Measurements from ENCODE around the gene TNRC18. TPM values are rescaled to one million over a fixed set of nuclear protein-coding genes. Genes with fewer than 3 reads are reported as not detected.
A peak's percentile ranks its signal among the peaks of the same experiment; 100 is the strongest.

Gene TNRC18
- total and polyA plus RNA-seq, 9 of the 15 experiments (the other 6 are each of a cell fraction or from before 2014, with no cell fraction given): 0.03 to 43.2 (median 18.0) TPM

DNA sequence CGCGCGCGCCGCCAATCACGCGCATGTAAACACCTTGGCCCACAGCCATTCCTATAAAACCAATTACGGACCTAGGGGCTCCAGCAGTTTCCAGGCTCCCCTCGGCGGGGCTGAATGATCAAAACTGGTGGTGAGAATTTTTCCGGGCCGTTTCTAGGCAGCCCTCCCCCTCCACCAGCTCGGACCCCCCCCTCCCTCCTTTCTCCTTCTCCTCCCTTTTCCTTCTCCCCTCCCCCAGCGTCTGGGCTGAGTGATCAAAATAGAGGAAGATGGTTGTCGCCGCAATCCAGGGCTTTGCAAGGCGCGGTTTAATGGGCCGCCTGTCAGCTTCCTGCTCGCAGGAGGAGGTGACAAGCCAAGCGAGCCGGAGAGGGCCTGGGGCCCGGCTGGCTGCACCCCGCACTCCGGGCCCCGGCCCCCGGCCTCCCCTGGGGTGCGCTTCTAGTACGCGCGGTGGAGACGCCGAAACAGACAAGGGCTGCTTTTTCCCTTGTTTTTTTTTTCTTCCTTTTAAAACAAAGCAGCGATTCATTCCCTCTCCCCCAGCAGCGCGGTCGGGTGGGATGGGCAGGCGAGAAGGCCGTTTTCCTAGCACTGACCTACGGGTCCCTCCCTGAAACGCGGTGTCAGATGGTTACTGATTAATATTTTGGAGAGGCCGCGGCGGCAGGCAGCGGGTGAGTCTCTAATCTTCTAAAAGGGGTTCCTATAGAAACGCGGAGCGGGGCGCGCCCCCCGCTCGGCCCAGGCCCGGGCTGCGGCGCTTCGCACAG lies 528 bp upstream of the TNRC18 start (continued):
- TF ChIP-seq ZNF280B (CRISPR knock-in tag; IDR thresholded peaks at IDR 0.05): no peak
- TF ChIP-seq SOX6 (IDR thresholded peaks at IDR 0.05): peak; percentile 43
- no peak for TF ChIP-seq IRF1 (CRISPR knock-in tag; IDR thresholded peaks at IDR 0.05; ENCODE audit: borderline replicate concordance)
- TF ChIP-seq NEUROD1 (IDR thresholded peaks at IDR 0.05; ENCODE audit: borderline replicate concordance, low read depth, low read length, partially characterized antibody): peak; percentile 45
- TF ChIP-seq CREB3L1 (IDR thresholded peaks at IDR 0.05; ENCODE audit: borderline replicate concordance, low read depth): 0 out of 2 replicates have a peak, but pooled peaks have one; percentile 18
- TF ChIP-seq MCM5 (IDR thresholded peaks at IDR 0.05; ENCODE audit: low read depth): no peak
- no peak for TF ChIP-seq CEBPG (CRISPR knock-in tag; IDR thresholded peaks at IDR 0.05)
- TF ChIP-seq CEBPG (tag; conservative IDR thresholded peaks at IDR 0.05 in 1 of 2, IDR thresholded peaks at IDR 0.05 in 1 of 2): no peak
- no peak for TF ChIP-seq SIN3B (IDR thresholded peaks at IDR 0.05; ENCODE audit: low read depth)
- TF ChIP-seq ESRRA (IDR thresholded peaks at IDR 0.05; ENCODE audit: borderline replicate concordance, low read depth): peak; percentile 41; the same call in 1 of the 2 replicates
- no peak for TF ChIP-seq RBM14 (IDR thresholded peaks at IDR 0.05; ENCODE audit: borderline replicate concordance, insufficient read depth, low read depth, low read length)
- no peak for TF ChIP-seq HDAC6 (IDR thresholded peaks at IDR 0.05; ENCODE audit: low read depth, low read length)
- no peak for TF ChIP-seq MCM3 (IDR thresholded peaks at IDR 0.05)
- no peak for TF ChIP-seq CSDE1 (IDR thresholded peaks at IDR 0.05)
- 0 out of 2 replicates have a peak, but pooled peaks have one; percentile 5 for TF ChIP-seq STAT5A (IDR thresholded peaks at IDR 0.05; ENCODE audit: borderline replicate concordance, low read length)
- TF ChIP-seq, protein P1, sequence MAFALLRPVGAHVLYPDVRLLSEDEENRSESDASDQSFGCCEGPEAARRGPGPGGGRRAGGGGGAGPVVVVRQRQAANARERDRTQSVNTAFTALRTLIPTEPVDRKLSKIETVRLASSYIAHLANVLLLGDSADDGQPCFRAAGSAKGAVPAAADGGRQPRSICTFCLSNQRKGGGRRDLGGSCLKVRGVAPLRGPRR (CRISPR knock-in tag; IDR thresholded peaks at IDR 0.05): no peak
- TF ChIP-seq FOXK2 (conservative IDR thresholded peaks at IDR 0.05 in 1 of 2, IDR thresholded peaks at IDR 0.05 in 1 of 2; ENCODE audit: low read depth in 2 of 2): peak; percentile 68 to 81; a peak in 3 of 4 replicates
- TF ChIP-seq ETS1 (conservative IDR thresholded peaks at IDR 0.05; ENCODE audit: control insufficient read depth, low read depth, low read length): no peak
- no peak for TF ChIP-seq TAF15 (IDR thresholded peaks at IDR 0.05; ENCODE audit: low read depth, low read length)
- TF ChIP-seq PCBP2 (IDR thresholded peaks at IDR 0.05; ENCODE audit: low read depth, low read length, poor library complexity, severe bottlenecking): no peak
- TF ChIP-seq POLR3G (IDR thresholded peaks at IDR 0.05; ENCODE audit: extremely low read depth, insufficient read length, insufficient replicate concordance): no peak
